ENCODE results near the gene HNF4A. TPM values are rescaled to one million over a fixed set of nuclear protein-coding genes. Genes with fewer than 3 reads are reported as not detected.
"Not testable (repeated sequence)": the region's sequence is repeated elsewhere in the genome, so short reads cannot be mapped to it uniquely, and the experiment has no call there.

HNF4A gene
- total RNA-seq, 1 experiment from 2014 or later = not detected

- H3K9me3 ChIP-seq (replicated peaks) = no peaks in the 10 kb centered on the region
- H3K36me3 ChIP-seq = no peaks in the 10 kb centered on the region
- no peak overlapping the region for H3K27ac ChIP-seq
- no peak for DNase-seq
- no peaks in the 10 kb centered on the region for H3K4me1 ChIP-seq
- no peak overlapping the region for H3K4me3 ChIP-seq
- H3K27me3 ChIP-seq = peaks cover 30% of the 10 kb centered on the region
These were observed 19.8 kb upstream of the HNF4A start for GRCh38 chr20:44335675-44336074.

GRCh38 chr20:44336086-44336485 is 19.4 kb upstream of the HNF4A start:
- Histone ChIP-seq H3K9me3 (replicated peaks) (no peaks in the 10 kb centered on the region), H3K27ac (no peak overlapping the region)

GRCh38 chr20:44336725-44337380 is 18.6 kb upstream of the HNF4A start, which contains the start of gene R3HDML:
Gene R3HDML, plus strand, starts transcription at chr20:44337043. Its CDS starts 115 bp downstream, at chr20:44337158.
- no peaks in the 10 kb centered on the region for H3K36me3 ChIP-seq
- no peaks in the 10 kb centered on the region for H3K9me3 ChIP-seq (replicated peaks)
- peaks cover 34% of the 10 kb centered on the region for H3K27me3 ChIP-seq
- no peak for DNase-seq
- H3K27ac ChIP-seq = no peak within 1 kb of the TSS
- no peaks in the 10 kb centered on the region for H3K4me1 ChIP-seq
- H3K4me3 ChIP-seq = no peak within 1 kb of the TSS

More at GRCh38 chr20:44336086-44336485, 19.4 kb upstream of the HNF4A start:
- Histone ChIP-seq H3K36me3 (no peaks in the 10 kb centered on the region), H3K4me1 (no peaks in the 10 kb centered on the region), H3K4me3 (no peak overlapping the region), H3K27me3 (peaks cover 34% of the 10 kb centered on the region)
- DNase-seq = no peak

- Histone ChIP-seq H3K36me3 (no peaks in the 10 kb centered on the region), H3K4me1 (no peaks in the 10 kb centered on the region), H3K4me3 (no peak overlapping the region), H3K27ac (no peak overlapping the region), H3K9me3 (replicated peaks) (no peaks in the 10 kb centered on the region), H3K27me3 (peaks cover 35% of the 10 kb centered on the region)
- DNase-seq = no peak
These were observed 13.3 kb upstream of the HNF4A start for GRCh38 chr20:44342248-44342647.

- Histone ChIP-seq H3K36me3 (no peaks in the 10 kb centered on the region), H3K27me3 (peaks cover 38% of the 10 kb centered on the region), H3K27ac (no peak overlapping the region), H3K4me3 (no peak overlapping the region), H3K4me1 (no peaks in the 10 kb centered on the region), H3K9me3 (replicated peaks) (no peaks in the 10 kb centered on the region)
- no peak for DNase-seq
These were observed 12.3 kb upstream of the HNF4A start for GRCh38 chr20:44343162-44343675.

GRCh38 chr20:44344723-44345122 is 10.8 kb upstream of the HNF4A start:
- H3K4me3 ChIP-seq = no peak overlapping the region
- H3K27ac ChIP-seq = no peak overlapping the region
- DNase-seq = no peak
- no peaks in the 10 kb centered on the region for H3K36me3 ChIP-seq
- H3K4me1 ChIP-seq = no peaks in the 10 kb centered on the region
- H3K9me3 ChIP-seq (replicated peaks) = no peaks in the 10 kb centered on the region
- H3K27me3 ChIP-seq = peaks cover 38% of the 10 kb centered on the region

GRCh38 chr20:44345147-44345546 is 10.4 kb upstream of the HNF4A start:
- DNase-seq = no peak
- Histone ChIP-seq H3K4me3 (no peak overlapping the region), H3K36me3 (no peaks in the 10 kb centered on the region), H3K9me3 (replicated peaks) (no peaks in the 10 kb centered on the region), H3K27ac (no peak overlapping the region), H3K27me3 (peaks cover 36% of the 10 kb centered on the region), H3K4me1 (no peaks in the 10 kb centered on the region)

- H3K36me3 ChIP-seq; H3K4me3 ChIP-seq; H3K4me1 ChIP-seq; H3K27ac ChIP-seq; H3K9me3 ChIP-seq (replicated peaks); DNase-seq: not testable (repeated sequence)
- H3K27me3 ChIP-seq = peaks cover 31% of the 10 kb centered on the region
These were observed 9.6 kb upstream of the HNF4A start for GRCh38 chr20:44345941-44346340.

GRCh38 chr20:44348168-44348659 is 7.3 kb upstream of the HNF4A start:
- H3K4me1 ChIP-seq = no peaks in the 10 kb centered on the region
- peaks cover 19% of the 10 kb centered on the region for H3K27me3 ChIP-seq
- H3K36me3 ChIP-seq = no peaks in the 10 kb centered on the region
- no peaks in the 10 kb centered on the region for H3K9me3 ChIP-seq (replicated peaks)
- no peak overlapping the region for H3K27ac ChIP-seq
- no peak overlapping the region for H3K4me3 ChIP-seq
- DNase-seq = no peak

- no peaks in the 10 kb centered on the region for H3K9me3 ChIP-seq (replicated peaks)
- no peaks in the 10 kb centered on the region for H3K36me3 ChIP-seq
- no peaks in the 10 kb centered on the region for H3K4me1 ChIP-seq
- H3K27me3 ChIP-seq = peaks cover 19% of the 10 kb centered on the region
- DNase-seq = no peak
- H3K27ac ChIP-seq = no peak overlapping the region
- no peak overlapping the region for H3K4me3 ChIP-seq
These were observed 6.2 kb upstream of the HNF4A start for GRCh38 chr20:44349349-44349748.

GRCh38 chr20:44350567-44350966 is 4.9 kb upstream of the HNF4A start:
- no peak for DNase-seq

GRCh38 chr20:44354979-44355497 is 461 bp upstream of the HNF4A start:
- Histone ChIP-seq H3K36me3 (no peaks in the 10 kb centered on the region), H3K27ac (no peak overlapping the region), H3K4me3 (no peak overlapping the region), H3K4me1 (no peaks in the 10 kb centered on the region), H3K9me3 (replicated peaks) (no peaks in the 10 kb centered on the region), H3K27me3 (peaks cover 28% of the 10 kb centered on the region)
- DNase-seq = no peak

More at GRCh38 chr20:44350567-44350966, 4.9 kb upstream of the HNF4A start:
- Histone ChIP-seq H3K27ac (no peak overlapping the region), H3K9me3 (replicated peaks) (no peaks in the 10 kb centered on the region), H3K27me3 (peaks cover 18% of the 10 kb centered on the region), H3K36me3 (no peaks in the 10 kb centered on the region), H3K4me3 (no peak overlapping the region), H3K4me1 (no peaks in the 10 kb centered on the region)

- Histone ChIP-seq H3K36me3 (no peaks in the 10 kb centered on the region), H3K27ac (no peak overlapping the region), H3K27me3 (peaks cover 28% of the 10 kb centered on the region), H3K4me3 (no peak overlapping the region), H3K4me1 (no peaks in the 10 kb centered on the region), H3K9me3 (replicated peaks) (no peaks in the 10 kb centered on the region)
- no peak for DNase-seq
These were observed 839 bp downstream of the HNF4A start for GRCh38 chr20:44356353-44356723.

GRCh38 chr20:44357020-44357419 is 1.5 kb downstream of the HNF4A start:
- no peak overlapping the region for H3K4me3 ChIP-seq
- H3K27me3 ChIP-seq = peaks cover 29% of the 10 kb centered on the region
- no peaks in the 10 kb centered on the region for H3K9me3 ChIP-seq (replicated peaks)
- H3K27ac ChIP-seq = no peak overlapping the region
- H3K4me1 ChIP-seq = no peaks in the 10 kb centered on the region
- no peak for DNase-seq
- H3K36me3 ChIP-seq = no peaks in the 10 kb centered on the region

GRCh38 chr20:44357555-44358125 is 2.1 kb downstream of the HNF4A start:
- Histone ChIP-seq H3K9me3 (replicated peaks) (no peaks in the 10 kb centered on the region), H3K27me3 (peaks cover 29% of the 10 kb centered on the region), H3K27ac (no peak overlapping the region), H3K4me1 (no peaks in the 10 kb centered on the region), H3K4me3 (no peak overlapping the region), H3K36me3 (no peaks in the 10 kb centered on the region)
- no peak for DNase-seq
